GM18870 (cell line): Measurements from ENCODE around the gene RPL6.

Source experiments
- ATAC-seq: cut with Tn5 transposase; IDR thresholded peaks from one replicate; pipeline ENCODE4 v1.9.1; 2021; ENCODE audit warnings: moderate library complexity; ENCODE audit not compliant: unreplicated experiment

RPL6 gene

GRCh38 chr12:112380663-112381405 lies 28.6 kb downstream of the RPL6 start:
- ATAC-seq: no peak

GRCh38 chr12:112375105-112375504 lies 34.3 kb downstream of the RPL6 start:
- ATAC-seq: no peak

- ATAC-seq: no peak
Observed at GRCh38 chr12:112374166-112374740, 35.2 kb downstream of the RPL6 start.

- ATAC-seq: no peak
Observed at GRCh38 chr12:112370868-112371510, 38.4 kb downstream of the RPL6 start.

GRCh38 chr12:112370199-112370598 lies 39.2 kb downstream of the RPL6 start:
- ATAC-seq: no peak

- ATAC-seq: no peak
Observed at GRCh38 chr12:112368856-112369255, 40.5 kb downstream of the RPL6 start.

- no peak for ATAC-seq
Observed at GRCh38 chr12:112367965-112368364, 41.4 kb downstream of the RPL6 start.

GRCh38 chr12:112362310-112362709 lies 47.1 kb downstream of the RPL6 start:
- no peak for ATAC-seq

- no peak for ATAC-seq
Observed at GRCh38 chr12:112361271-112361670, 48.1 kb downstream of the RPL6 start.

GRCh38 chr12:112359290-112359689 lies 50.1 kb downstream of the RPL6 start:
- no peak for ATAC-seq

- ATAC-seq: no peak
Observed at GRCh38 chr12:112357214-112357613, 52.2 kb downstream of the RPL6 start.
